H9 (cell line): ENCODE results near the gene KAT8. TPM values are rescaled to one million over a fixed set of nuclear protein-coding genes. Genes with fewer than 3 reads are reported as not detected.

ENCODE experiments used
- DNase-seq: peaks from one replicate; pipeline ENCODE4 v3.0.0-alpha.2; 2017
- H2AFZ ChIP-seq: one replicate; pipeline ENCODE4 v1.6.1; 2013; ENCODE audit warnings: mild to moderate bottlenecking, low read length, control low read depth, moderate library complexity
- H2AK5ac ChIP-seq: 2 replicates; pipeline ENCODE4 v1.6.1; 2013; ENCODE audit warnings: low read length, control low read depth, mixed read lengths; ENCODE audit not compliant: insufficient read length
- H2BK120ac ChIP-seq: one replicate; pipeline ENCODE4 v1.6.1; 2013; ENCODE audit warnings: low read depth, mild to moderate bottlenecking, low read length, control low read depth, inconsistent platforms; ENCODE audit not compliant: poor library complexity, severe bottlenecking
- H2BK12ac ChIP-seq: 2 replicates; pipeline ENCODE4 v1.6.1; 2013; ENCODE audit warnings: low read length, control low read depth, mixed read lengths, low read depth; ENCODE audit not compliant: insufficient read length
- H2BK15ac ChIP-seq: 2 replicates; pipeline ENCODE4 v1.6.1; 2013; ENCODE audit warnings: low read depth, low read length, control low read depth
- H2BK20ac ChIP-seq: one replicate; pipeline ENCODE4 v1.6.1; 2013; ENCODE audit warnings: low read depth, mild to moderate bottlenecking, low read length, control low read depth, inconsistent platforms; ENCODE audit not compliant: poor library complexity, severe bottlenecking
- H2BK5ac ChIP-seq: 2 replicates; pipeline ENCODE4 v1.6.1; 2013; ENCODE audit warnings: low read length, control low read depth, mixed read lengths; ENCODE audit not compliant: insufficient read length
- H3K14ac ChIP-seq: 2 replicates; pipeline ENCODE4 v1.6.1; 2013; ENCODE audit warnings: low read length, control low read depth; ENCODE audit not compliant: insufficient read depth
- H3K18ac ChIP-seq: 2 replicates; pipeline ENCODE4 v1.6.1; 2013; ENCODE audit warnings: low read depth, mild to moderate bottlenecking, mixed read lengths, low read length, control low read depth; ENCODE audit not compliant: insufficient read length
- H3K23ac ChIP-seq: 2 replicates; pipeline ENCODE4 v1.6.1; 2013; ENCODE audit warnings: low read length, control low read depth, mixed read lengths, low read depth; ENCODE audit not compliant: insufficient read length
- H3K23me2 ChIP-seq: 2 replicates; pipeline ENCODE4 v1.6.1; 2013; ENCODE audit warnings: low read depth, mild to moderate bottlenecking, mixed read lengths, low read length, control low read depth; ENCODE audit not compliant: insufficient read length, poor library complexity, severe bottlenecking
- H3K27ac ChIP-seq: 2 replicates; pipeline ENCODE4 v1.5.1; 2013; ENCODE audit warnings: low read length, control low read depth, mixed read lengths, low read depth; ENCODE audit not compliant: insufficient read length
- H3K27me3 ChIP-seq: 2 replicates; pipeline ENCODE4 v1.6.1; 2013; ENCODE audit warnings: low read length, control low read depth, inconsistent platforms; ENCODE audit not compliant: insufficient read depth
- H3K4ac ChIP-seq: 2 replicates; pipeline ENCODE4 v1.6.1; 2013; ENCODE audit warnings: low read depth, mild to moderate bottlenecking, control low read depth, inconsistent platforms, low read length, moderate library complexity
- H3K4me1 ChIP-seq: 2 replicates; pipeline ENCODE4 v1.6.1; 2013; ENCODE audit warnings: low read length, control low read depth, inconsistent platforms; ENCODE audit not compliant: insufficient read depth
- H3K4me2 ChIP-seq: 2 replicates; pipeline ENCODE4 v1.6.1; 2013; ENCODE audit warnings: low read length, control low read depth, mixed read lengths; ENCODE audit not compliant: insufficient read length, insufficient read depth
- H3K56ac ChIP-seq: 2 replicates; pipeline ENCODE4 v1.6.1; 2013; ENCODE audit warnings: low read depth, mild to moderate bottlenecking, mixed read lengths, low read length, control low read depth; ENCODE audit not compliant: insufficient read length
- H3K79me1 ChIP-seq: 2 replicates; pipeline ENCODE4 v1.6.1; 2013; ENCODE audit warnings: low read depth, mild to moderate bottlenecking, moderate library complexity, low read length, control low read depth, inconsistent platforms; ENCODE audit not compliant: insufficient read depth, poor library complexity, severe bottlenecking
- H3K79me2 ChIP-seq: 2 replicates; pipeline ENCODE4 v1.6.1; 2013; ENCODE audit warnings: low read length, control low read depth, inconsistent platforms; ENCODE audit not compliant: insufficient read depth
- H3K9ac ChIP-seq: 2 replicates; pipeline ENCODE4 v1.6.1; 2013; ENCODE audit warnings: low read length, control low read depth, mixed read lengths; ENCODE audit not compliant: insufficient read length; ENCODE audit errors: extremely low read depth
- H3K9me3 ChIP-seq: one replicate; pipeline ENCODE4 v1.6.1; 2013; ENCODE audit warnings: low read depth, low read length, inconsistent platforms; ENCODE audit not compliant: control insufficient read depth
- H3T11ph ChIP-seq: one replicate; pipeline ENCODE4 v1.6.1; 2013; ENCODE audit warnings: mild to moderate bottlenecking, low read length, control low read depth, inconsistent platforms
- H4K20me1 ChIP-seq: one replicate; pipeline ENCODE4 v1.6.1; 2013; ENCODE audit not compliant: control insufficient read depth, insufficient read length, insufficient read depth
- H4K5ac ChIP-seq: 2 replicates; pipeline ENCODE4 v1.6.1; 2013; ENCODE audit warnings: low read depth, mild to moderate bottlenecking, mixed read lengths, low read length, control low read depth; ENCODE audit not compliant: insufficient read length
- H4K8ac ChIP-seq: replicated peaks from 2 replicates; pipeline ENCODE4 v1.6.1; 2013; ENCODE audit warnings: low read length, control low read depth, mixed read lengths, low read depth; ENCODE audit not compliant: insufficient read length
- H4K91ac ChIP-seq: 2 replicates; pipeline ENCODE4 v1.6.1; 2013; ENCODE audit warnings: low read depth, mild to moderate bottlenecking, moderate library complexity, mixed read lengths, low read length, control low read depth; ENCODE audit not compliant: insufficient read length
- H3K27ac Mint-ChIP-seq, 3 experiments: 2 replicates in 2 of 3; 3 replicates in 1 of 3; pipeline ENCODE4 v1.8.0; 2020 to 2021; ENCODE audit warnings: mixed read lengths in 3 of 3, mild to moderate bottlenecking in 1 of 3, moderate library complexity in 1 of 3
- H3K27me3 Mint-ChIP-seq: 2 replicates; pipeline ENCODE4 v1.8.0; 2021; ENCODE audit warnings: low read depth, mild to moderate bottlenecking, moderate library complexity, mixed read lengths
- H3K36me3 Mint-ChIP-seq, 3 experiments: 2 replicates in 2 of 3; 3 replicates in 1 of 3; pipeline ENCODE4 v1.8.0; 2020 to 2021; ENCODE audit warnings: low read depth in 3 of 3, mixed read lengths in 3 of 3; ENCODE audit not compliant: insufficient read depth in 1 of 3
- H3K4me1 Mint-ChIP-seq, 2 experiments: 2 replicates each; pipeline ENCODE4 v1.8.0; 2020; ENCODE audit warnings: mixed read lengths in 2 of 2
- H3K4me3 Mint-ChIP-seq, 2 experiments: 2 replicates in 1 of 2; 3 replicates in 1 of 2; pipeline ENCODE4 v1.8.0; 2020 to 2021; ENCODE audit warnings: mild to moderate bottlenecking in 2 of 2, mixed read lengths in 2 of 2, moderate library complexity in 1 of 2
- H3K9me3 Mint-ChIP-seq, 2 experiments: 2 replicates in 1 of 2; 3 replicates in 1 of 2; pipeline ENCODE4 v1.8.0; 2020; ENCODE audit warnings: mild to moderate bottlenecking in 2 of 2, mixed read lengths in 2 of 2, moderate library complexity in 1 of 2
- WGBS: extraction: QIAGEN DNeasy Blood & Tissue Kit; methylation state at CpG from one replicate; pipeline ENCODE4 v1.1.7; 2013; ENCODE audit warnings: missing lambda C conversion rate, low lambda C conversion rate, mixed read lengths; ENCODE audit not compliant: insufficient read length; ENCODE audit errors: extremely low coverage; 5-methylcytosine and 5-hydroxymethylcytosine counted together
- total RNA-seq: library from RNA; stranded (reverse); gene quantifications from 2 replicates; pipeline ENCODE4 v1.2.1, GENCODE V29; 2021
- TF ChIP-seq, protein P1 (sequence below): fragments of 200-600 bp; sonication (generic); conservative IDR thresholded peaks from 3 replicates; pipeline ENCODE4 v1.8.0; 2021; ENCODE audit warnings: antibody characterized with exemption, mild to moderate bottlenecking

The KAT8 gene
- total RNA-seq, 1 experiment from 2014 or later = 52.1 TPM

DNA sequence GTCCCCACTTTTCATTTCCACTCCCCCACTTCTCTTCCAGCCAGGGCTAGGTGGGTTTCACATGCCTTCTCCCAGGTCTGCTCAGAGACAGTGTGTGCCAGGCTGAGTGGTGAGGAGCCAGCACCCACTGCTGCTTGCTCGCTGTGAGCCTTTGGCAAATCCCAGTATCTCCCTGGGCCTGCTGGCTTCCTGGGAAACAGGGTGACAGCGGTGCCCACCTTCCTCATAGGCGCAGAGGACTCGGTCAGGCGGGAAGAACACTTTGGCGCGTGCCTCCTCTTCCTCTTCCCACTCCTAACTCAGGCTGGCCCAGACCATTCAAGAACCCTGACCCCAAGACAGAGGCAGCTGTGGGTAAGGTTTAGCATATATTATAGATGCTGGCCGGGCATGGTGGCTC lies 28.3 kb upstream of the KAT8 start:
- TF ChIP-seq, protein P1, sequence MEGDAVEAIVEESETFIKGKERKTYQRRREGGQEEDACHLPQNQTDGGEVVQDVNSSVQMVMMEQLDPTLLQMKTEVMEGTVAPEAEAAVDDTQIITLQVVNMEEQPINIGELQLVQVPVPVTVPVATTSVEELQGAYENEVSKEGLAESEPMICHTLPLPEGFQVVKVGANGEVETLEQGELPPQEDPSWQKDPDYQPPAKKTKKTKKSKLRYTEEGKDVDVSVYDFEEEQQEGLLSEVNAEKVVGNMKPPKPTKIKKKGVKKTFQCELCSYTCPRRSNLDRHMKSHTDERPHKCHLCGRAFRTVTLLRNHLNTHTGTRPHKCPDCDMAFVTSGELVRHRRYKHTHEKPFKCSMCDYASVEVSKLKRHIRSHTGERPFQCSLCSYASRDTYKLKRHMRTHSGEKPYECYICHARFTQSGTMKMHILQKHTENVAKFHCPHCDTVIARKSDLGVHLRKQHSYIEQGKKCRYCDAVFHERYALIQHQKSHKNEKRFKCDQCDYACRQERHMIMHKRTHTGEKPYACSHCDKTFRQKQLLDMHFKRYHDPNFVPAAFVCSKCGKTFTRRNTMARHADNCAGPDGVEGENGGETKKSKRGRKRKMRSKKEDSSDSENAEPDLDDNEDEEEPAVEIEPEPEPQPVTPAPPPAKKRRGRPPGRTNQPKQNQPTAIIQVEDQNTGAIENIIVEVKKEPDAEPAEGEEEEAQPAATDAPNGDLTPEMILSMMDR = no peak
- Histone ChIP-seq H3K14ac (no peak overlapping the region), H3K27me3 (no peaks in the 10 kb centered on the region), H2BK120ac (no peak overlapping the region), H3K4me1 (no peaks in the 10 kb centered on the region), H3K9ac (no peak overlapping the region), H4K20me1 (peaks cover 3% of the 10 kb centered on the region), H3T11ph (no peak overlapping the region), H3K79me2 (peaks cover 2% of the 10 kb centered on the region; the same call in 1 of the 2 replicates), H2AFZ (no peak overlapping the region), H3K56ac (no peak overlapping the region), H2BK20ac (no peak overlapping the region), H3K4me2 (no peak overlapping the region), H2BK12ac (no peak overlapping the region), H3K23ac (no peak overlapping the region), H3K23me2 (peaks cover 9% of the 10 kb centered on the region), H4K8ac (no peak overlapping the region), H4K5ac (no peak overlapping the region), H2BK15ac (no peak overlapping the region), H4K91ac (no peak overlapping the region), H3K9me3 (no peaks in the 10 kb centered on the region), H3K79me1 (peaks cover 2% of the 10 kb centered on the region), H2BK5ac (no peak overlapping the region), H3K4ac (no peak overlapping the region), H2AK5ac (no peak overlapping the region), H3K27ac (no peak overlapping the region), H3K18ac (no peak overlapping the region)
- no peak for DNase-seq
- Mint-ChIP-seq H3K36me3 (peaks cover 4 to 27% (median 24%) of the 10 kb centered on the region in 3 experiments; a peak in 6 of 7 replicates), H3K27me3 (no peaks in the 10 kb centered on the region; the same call in 1 of the 2 replicates), H3K27ac (no peak overlapping the region; a peak in 1 of 7 replicates), H3K4me1 (peaks cover 5 to 10% of the 10 kb centered on the region in 2 experiments; a peak in 3 of 4 replicates), H3K4me3 (no peak overlapping the region), H3K9me3 (no peaks in the 10 kb centered on the region; a peak in 1 of 5 replicates)
- no CpG with 5 or more reads among the region's 8 CpGs for WGBS
